ENCODE results near the gene ANTXRL.

- no peak for TF ChIP-seq EZH2 (IDR thresholded peaks at IDR 0.05; ENCODE audit: borderline replicate concordance, insufficient read depth, low read length, poor library complexity, severe bottlenecking)
- TF ChIP-seq CTCF (IDR thresholded peaks at IDR 0.05; ENCODE audit: poor library complexity, severe bottlenecking) = no peak
- no peak for TF ChIP-seq POLR2AphosphoS5 (IDR thresholded peaks at IDR 0.05)
- no peak for TF ChIP-seq RAD21 (conservative IDR thresholded peaks at IDR 0.05)
- TF ChIP-seq EP300 (conservative IDR thresholded peaks at IDR 0.05; ENCODE audit: poor library complexity, severe bottlenecking) = no peak
- TF ChIP-seq MXI1 (conservative IDR thresholded peaks at IDR 0.05; ENCODE audit: poor library complexity, severe bottlenecking) = no peak
These were observed 38.2 kb downstream of the ANTXRL start for GRCh38 chr10:46325021-46325420.

All from neural cell (in vitro differentiated cells).